OCI-LY7 (cell line): ENCODE results near the gene SLC16A1. TPM values are rescaled to one million over a fixed set of nuclear protein-coding genes. Genes with fewer than 3 reads are reported as not detected.

ENCODE experiments used
- BruUV-seq: library from RNA; stranded (reverse); fragments of 400-500 nt; replicated peaks from 2 replicates; lab custom pipeline; 2021; lab: Mats Ljungman, UMichigan
- CTCF ChIA-PET: fragments of 300-600 bp; sonication (Branson Sonifier 250); formaldehyde crosslinking; loops from one replicate; lab custom pipeline; 2022; ENCODE audit warnings: antibody characterized with exemption; ENCODE audit not compliant: unreplicated experiment; lab: Charles Lee
- POLR2A ChIA-PET: fragments of 300-600 bp; sonication (Branson Sonifier 250); formaldehyde crosslinking; loops from one replicate; lab custom pipeline; 2022; ENCODE audit warnings: antibody characterized with exemption; lab: Charles Lee
- DNase-seq: peaks from one replicate; pipeline ENCODE4 v3.0.0-alpha.2; 2015; ENCODE audit warnings: low spot score
- H2AFZ ChIP-seq: fragments of 200-600 bp; sonication (generic), shearing (Covaris generic); 2 replicates; pipeline ENCODE4 v1.6.1; 2014; ENCODE audit warnings: mild to moderate bottlenecking, antibody characterized with exemption, low read length, moderate library complexity
- H3K27ac ChIP-seq: fragments of 200-600 bp; sonication (generic); 2 replicates; pipeline ENCODE4 v1.5.1; 2014; ENCODE audit warnings: mixed run types, low read depth, mild to moderate bottlenecking, moderate library complexity, low read length, inconsistent platforms; ENCODE audit not compliant: poor library complexity, severe bottlenecking
- H3K36me3 ChIP-seq: fragments of 200-600 bp; sonication (generic); 2 replicates; pipeline ENCODE4 v1.6.1; 2014; ENCODE audit warnings: mild to moderate bottlenecking, antibody characterized with exemption, low read length, moderate library complexity, mixed read lengths; ENCODE audit not compliant: insufficient read depth
- H3K4me1 ChIP-seq: fragments of 200-600 bp; sonication (generic); 2 replicates; pipeline ENCODE4 v1.5.1; 2014; ENCODE audit warnings: mild to moderate bottlenecking, low read length; ENCODE audit not compliant: insufficient read depth, poor library complexity, severe bottlenecking
- H3K4me2 ChIP-seq: fragments of 200-600 bp; sonication (generic); 2 replicates; pipeline ENCODE4 v1.6.1; 2014; ENCODE audit warnings: mild to moderate bottlenecking, low read length
- H3K4me3 ChIP-seq: fragments of 200-600 bp; sonication (generic); 2 replicates; pipeline ENCODE4 v1.5.1; 2014; ENCODE audit warnings: mild to moderate bottlenecking, low read depth, low read length; ENCODE audit not compliant: poor library complexity, severe bottlenecking
- H3K79me2 ChIP-seq: fragments of 200-600 bp; sonication (generic); 2 replicates; pipeline ENCODE4 v1.6.1; 2016; ENCODE audit warnings: low read depth, mild to moderate bottlenecking, low read length, moderate library complexity, mixed read lengths; ENCODE audit not compliant: insufficient read depth
- H3K9me2 ChIP-seq: fragments of 200-600 bp; sonication (generic); 2 replicates; pipeline ENCODE4 v1.6.1; 2016; ENCODE audit warnings: mild to moderate bottlenecking, low read length, mixed read lengths; ENCODE audit not compliant: insufficient read depth
- H3K9me3 ChIP-seq: fragments of 200-600 bp; sonication (generic); 2 replicates; pipeline ENCODE4 v1.6.1; 2014; ENCODE audit warnings: mild to moderate bottlenecking, mixed run types, low read length, mixed read lengths
- H4K20me1 ChIP-seq: fragments of 200-600 bp; sonication (generic); 2 replicates; pipeline ENCODE4 v1.6.1; 2014; ENCODE audit warnings: mild to moderate bottlenecking, antibody characterized with exemption, low read length, moderate library complexity, mixed read lengths; ENCODE audit not compliant: insufficient read depth
- EZH2phosphoT487 ChIP-seq: fragments of 200-600 bp; sonication (generic); IDR thresholded peaks from 2 replicates; pipeline ENCODE4 v1.6.1; 2018; ENCODE audit warnings: low read depth, borderline replicate concordance, mild to moderate bottlenecking, mixed run types, antibody characterized with exemption, low read length, moderate library complexity, mixed read lengths
- intact Hi-C: fragments of 100-400 bp; cut with micrococcal nuclease; formaldehyde crosslinking; loops from one replicate; pipeline ENCODE4 v1.10.0; 2022; ENCODE audit not compliant: unreplicated experiment
- total RNA-seq, 2 experiments: library from RNA; depleted of rRNA in 1 of 2; stranded (reverse); fragments of >200 nt in 1 of 2; shearing (Covaris generic) in 1 of 2; gene quantifications; 2 replicates each; pipeline ENCODE4 v1.2.3, GENCODE V29; 2014 to 2022
- TF ChIP-seq, protein P1 (sequence below): fragments of 200-600 bp; sonication (generic); conservative IDR thresholded peaks from 2 replicates; pipeline ENCODE4 v1.5.1; 2014; ENCODE audit warnings: mild to moderate bottlenecking, antibody characterized with exemption, low read length, moderate library complexity, mixed read lengths

Gene SLC16A1
- total RNA-seq, 2 experiments from 2014 or later: 56.1 to 67.8 TPM

DNA sequence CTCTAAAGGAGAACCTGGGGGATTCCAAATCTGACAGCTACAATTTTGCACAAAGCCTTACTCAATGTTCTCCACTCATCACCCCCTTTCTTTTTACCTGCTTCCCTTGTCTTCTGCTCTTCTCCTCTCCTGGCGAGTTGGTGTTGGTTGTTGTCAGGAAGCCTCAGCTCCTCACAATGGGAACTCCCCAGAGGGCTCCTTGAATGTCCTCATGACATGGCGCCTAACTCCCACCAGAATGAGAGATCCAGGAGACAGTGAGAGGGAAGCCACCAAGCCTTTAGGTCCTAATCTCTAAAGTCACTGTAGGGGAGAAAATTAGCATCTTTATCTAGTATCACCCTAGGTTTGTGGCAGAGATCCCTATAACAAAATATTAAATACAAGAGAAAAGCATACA, 87.8 kb downstream of the SLC16A1 start:
- DNase-seq: no peak
- CTCF ChIA-PET: interaction anchor here (0.6 kb wide), 1 partner anchor 477 kb away, joined by 5 read pairs; no protein-coding TSS in a partner anchor
- no peaks in the 10 kb centered on the region for H3K36me3 ChIP-seq
- no peaks in the 10 kb centered on the region for H3K9me3 ChIP-seq
- POLR2A ChIA-PET: interaction anchor here (1.2 kb wide), 1 partner anchor 12 kb away, joined by 3 read pairs; no protein-coding TSS in a partner anchor
- H3K27ac ChIP-seq: no peak overlapping the region
- H3K9me2 ChIP-seq: no peaks in the 10 kb centered on the region
- H4K20me1 ChIP-seq: no peaks in the 10 kb centered on the region
- H3K4me2 ChIP-seq: no peak overlapping the region
- H3K4me3 ChIP-seq: no peak overlapping the region
- TF ChIP-seq, protein P1, sequence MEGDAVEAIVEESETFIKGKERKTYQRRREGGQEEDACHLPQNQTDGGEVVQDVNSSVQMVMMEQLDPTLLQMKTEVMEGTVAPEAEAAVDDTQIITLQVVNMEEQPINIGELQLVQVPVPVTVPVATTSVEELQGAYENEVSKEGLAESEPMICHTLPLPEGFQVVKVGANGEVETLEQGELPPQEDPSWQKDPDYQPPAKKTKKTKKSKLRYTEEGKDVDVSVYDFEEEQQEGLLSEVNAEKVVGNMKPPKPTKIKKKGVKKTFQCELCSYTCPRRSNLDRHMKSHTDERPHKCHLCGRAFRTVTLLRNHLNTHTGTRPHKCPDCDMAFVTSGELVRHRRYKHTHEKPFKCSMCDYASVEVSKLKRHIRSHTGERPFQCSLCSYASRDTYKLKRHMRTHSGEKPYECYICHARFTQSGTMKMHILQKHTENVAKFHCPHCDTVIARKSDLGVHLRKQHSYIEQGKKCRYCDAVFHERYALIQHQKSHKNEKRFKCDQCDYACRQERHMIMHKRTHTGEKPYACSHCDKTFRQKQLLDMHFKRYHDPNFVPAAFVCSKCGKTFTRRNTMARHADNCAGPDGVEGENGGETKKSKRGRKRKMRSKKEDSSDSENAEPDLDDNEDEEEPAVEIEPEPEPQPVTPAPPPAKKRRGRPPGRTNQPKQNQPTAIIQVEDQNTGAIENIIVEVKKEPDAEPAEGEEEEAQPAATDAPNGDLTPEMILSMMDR: no peak
- no peak for TF ChIP-seq EZH2phosphoT487
- intact Hi-C loops: no loop called here
- no peak overlapping the region for H2AFZ ChIP-seq
- H3K79me2 ChIP-seq: no peaks in the 10 kb centered on the region
- no TSS peak for BruUV-seq
- no peaks in the 10 kb centered on the region for H3K4me1 ChIP-seq

DNA sequence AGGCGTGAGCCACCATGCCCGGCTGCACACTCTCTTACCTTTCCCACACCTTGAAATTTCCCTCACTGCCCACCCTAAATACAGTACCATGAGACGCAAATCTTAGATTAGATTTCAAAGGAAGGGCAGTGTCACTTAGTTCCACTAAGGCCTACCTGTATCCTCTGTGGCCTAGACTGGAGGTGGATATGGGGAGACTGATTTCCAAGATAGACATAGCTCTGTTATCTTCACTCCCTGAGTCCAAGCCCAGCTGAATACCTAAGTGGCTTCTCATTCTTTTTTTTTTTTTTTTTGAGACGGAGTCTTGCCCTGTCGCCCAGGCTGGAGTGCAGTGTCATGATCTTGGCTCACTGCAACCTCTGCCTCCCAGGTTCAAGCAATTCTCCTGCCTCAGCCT, 89.0 kb downstream of the SLC16A1 start:
- Histone ChIP-seq H4K20me1 (no peaks in the 10 kb centered on the region), H3K9me3 (no peaks in the 10 kb centered on the region), H3K27ac (no peak overlapping the region), H3K4me3 (no peak overlapping the region), H3K4me1 (no peaks in the 10 kb centered on the region), H3K9me2 (no peaks in the 10 kb centered on the region), H3K36me3 (no peaks in the 10 kb centered on the region), H3K4me2 (no peak overlapping the region), H3K79me2 (no peaks in the 10 kb centered on the region), H2AFZ (no peak overlapping the region)
- POLR2A ChIA-PET: interaction anchor here (0.6 to 1.2 kb wide), 6 partner anchors 9 to 1334 kb away, joined by 3 to 5 read pairs (median 3); no protein-coding TSS in a partner anchor
- CTCF ChIA-PET: no interaction called here
- no TSS peak for BruUV-seq
- no peak for DNase-seq
- intact Hi-C loops: no loop called here
- TF ChIP-seq EZH2phosphoT487: no peak
- TF ChIP-seq, protein P1: no peak

DNA sequence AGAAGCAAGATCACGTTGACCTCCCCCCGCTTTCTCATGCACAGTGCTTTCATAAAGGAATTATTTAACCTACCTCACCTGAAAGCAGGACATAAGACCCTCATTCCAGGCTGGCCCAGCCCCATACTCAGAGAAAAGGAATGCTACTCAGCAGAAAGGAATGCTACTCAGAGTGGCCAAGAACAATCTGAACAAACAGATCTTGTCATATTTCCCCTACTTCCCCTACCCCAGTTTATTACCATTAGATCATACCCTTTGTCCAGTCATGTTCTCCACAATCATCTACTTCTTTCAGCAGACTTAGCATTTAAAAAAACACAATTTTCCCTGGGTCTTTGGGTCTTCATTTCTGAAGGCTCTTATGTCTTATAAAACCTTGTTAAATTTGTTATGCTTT, 89.8 kb downstream of the SLC16A1 start:
- no peak overlapping the region for H3K4me2 ChIP-seq
- CTCF ChIA-PET: no interaction called here

More for the DNA sequence above, 89.8 kb downstream of the SLC16A1 start:
- no peaks in the 10 kb centered on the region for H3K4me1 ChIP-seq
- POLR2A ChIA-PET: interaction anchor here (0.6 to 0.7 kb wide), 3 partner anchors 111 to 690 kb away, joined by 3 to 4 read pairs (median 3); no protein-coding TSS in a partner anchor
- H3K27ac ChIP-seq: no peak overlapping the region
- H3K4me3 ChIP-seq: no peak overlapping the region
- H3K36me3 ChIP-seq: no peaks in the 10 kb centered on the region
- H4K20me1 ChIP-seq: no peaks in the 10 kb centered on the region
- H3K9me3 ChIP-seq: no peaks in the 10 kb centered on the region
- no peaks in the 10 kb centered on the region for H3K79me2 ChIP-seq
- no peak for TF ChIP-seq EZH2phosphoT487
- TF ChIP-seq, protein P1: no peak
- no peak for DNase-seq
- no TSS peak for BruUV-seq
- no peak overlapping the region for H2AFZ ChIP-seq
- no peaks in the 10 kb centered on the region for H3K9me2 ChIP-seq
- intact Hi-C loops: no loop called here
